Ovary (tissue), 3 donors: ENCODE data around the gene OCA2.

Experiments used
- EP300 ChIP-seq: sonication (generic); formaldehyde crosslinking; IDR thresholded peaks from one replicate; pipeline ENCODE4 v1.6.1; 2017; ENCODE audit warnings: antibody characterized with exemption
- POLR2A ChIP-seq: fragments of 450-650 bp; IDR thresholded peaks from one replicate; pipeline ENCODE4 v1.6.1; 2017; ENCODE audit warnings: antibody characterized with exemption, mild to moderate bottlenecking, moderate library complexity
- TF ChIP-seq, protein P1 (sequence below), 3 donors: fragments of 450-650 bp in 2 of 3; fragments of 200-600 bp in 1 of 3; IDR thresholded peaks; one replicate each; pipeline versions ENCODE4 v1.5.1 to v1.8.0; 2016 to 2022; ENCODE audit warnings: antibody characterized with exemption in 3 of 3, mild to moderate bottlenecking in 1 of 3
- donor health status: DM: no; HTN: no; CAD: no.

DNA sequence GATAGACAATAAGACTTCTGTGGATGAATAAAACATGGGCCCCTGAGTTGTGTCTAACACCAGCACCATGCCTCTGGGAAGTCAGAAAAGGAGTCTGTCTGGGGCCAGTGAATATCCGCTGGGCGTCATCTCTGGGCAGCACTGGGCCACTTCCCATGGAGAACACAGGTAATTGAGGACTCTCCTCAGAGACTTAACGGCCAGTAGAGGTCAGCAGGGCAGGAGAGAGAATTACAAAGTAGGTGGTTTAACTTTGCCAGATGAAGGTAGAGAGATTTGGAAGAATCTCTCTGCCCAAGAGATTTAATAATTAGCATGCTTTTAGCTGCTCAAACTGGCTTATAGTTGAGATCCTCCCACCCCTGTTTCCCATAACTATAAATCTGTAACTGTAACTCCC is 65.7 kb downstream of the OCA2 start:
- TF ChIP-seq, protein P1, sequence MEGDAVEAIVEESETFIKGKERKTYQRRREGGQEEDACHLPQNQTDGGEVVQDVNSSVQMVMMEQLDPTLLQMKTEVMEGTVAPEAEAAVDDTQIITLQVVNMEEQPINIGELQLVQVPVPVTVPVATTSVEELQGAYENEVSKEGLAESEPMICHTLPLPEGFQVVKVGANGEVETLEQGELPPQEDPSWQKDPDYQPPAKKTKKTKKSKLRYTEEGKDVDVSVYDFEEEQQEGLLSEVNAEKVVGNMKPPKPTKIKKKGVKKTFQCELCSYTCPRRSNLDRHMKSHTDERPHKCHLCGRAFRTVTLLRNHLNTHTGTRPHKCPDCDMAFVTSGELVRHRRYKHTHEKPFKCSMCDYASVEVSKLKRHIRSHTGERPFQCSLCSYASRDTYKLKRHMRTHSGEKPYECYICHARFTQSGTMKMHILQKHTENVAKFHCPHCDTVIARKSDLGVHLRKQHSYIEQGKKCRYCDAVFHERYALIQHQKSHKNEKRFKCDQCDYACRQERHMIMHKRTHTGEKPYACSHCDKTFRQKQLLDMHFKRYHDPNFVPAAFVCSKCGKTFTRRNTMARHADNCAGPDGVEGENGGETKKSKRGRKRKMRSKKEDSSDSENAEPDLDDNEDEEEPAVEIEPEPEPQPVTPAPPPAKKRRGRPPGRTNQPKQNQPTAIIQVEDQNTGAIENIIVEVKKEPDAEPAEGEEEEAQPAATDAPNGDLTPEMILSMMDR (IDR thresholded peaks at IDR 0.05), result no peak
- no peak for TF ChIP-seq POLR2A
- TF ChIP-seq EP300, result no peak
